HG02798 (cell line): ENCODE results near the gene TCP11.

ENCODE experiments used
- ATAC-seq: cut with Tn5 transposase; IDR thresholded peaks from one replicate; pipeline ENCODE4 v1.9.1; 2021; ENCODE audit warnings: mild to moderate bottlenecking; ENCODE audit not compliant: unreplicated experiment, poor library complexity

Gene TCP11

DNA sequence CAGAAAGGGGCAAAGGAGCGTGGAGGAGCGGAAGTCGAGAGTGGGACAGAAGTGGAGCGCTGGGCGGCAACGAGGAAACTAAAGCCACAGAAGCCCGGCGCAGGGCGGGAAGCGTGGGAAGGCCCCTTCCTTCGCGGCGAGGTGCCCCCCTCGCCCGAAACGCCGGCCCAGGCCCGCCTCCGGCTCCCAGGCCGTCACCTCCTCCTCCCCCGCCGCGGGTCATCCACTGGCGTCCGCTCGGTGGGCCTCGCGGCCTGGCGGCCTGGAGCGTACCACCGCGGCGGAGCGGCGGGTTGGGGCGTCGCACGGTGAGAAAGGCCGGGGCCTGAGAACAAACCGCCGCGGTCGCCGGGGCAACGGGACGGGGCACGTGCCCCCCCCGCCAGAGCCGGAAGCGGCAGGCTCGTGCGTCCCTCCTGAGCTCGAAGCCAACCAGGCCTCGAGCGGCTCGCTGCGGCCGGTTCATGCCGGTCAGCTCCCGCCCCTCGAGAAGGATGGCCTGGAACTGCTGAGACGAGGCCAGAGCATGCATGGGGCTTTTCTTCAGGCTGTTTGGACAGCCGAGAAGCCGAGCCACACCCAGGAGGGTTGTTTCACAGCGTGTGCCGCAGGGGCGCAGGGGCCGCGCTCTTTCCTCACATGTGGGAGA lies at the start of gene TCP11:
TSS of gene TCP11 (minus strand) at position 333 of the 649 bp plus-strand sequence. CDS start 469 bp downstream, outside the sequence.
- no peak for ATAC-seq

GRCh38 chr6:35190306-35190705 lies 49.2 kb upstream of the TCP11 start:
- no peak for ATAC-seq

- ATAC-seq, result no peak
Observed at GRCh38 chr6:35188886-35189285, 47.7 kb upstream of the TCP11 start.

- ATAC-seq, result no peak
Observed at GRCh38 chr6:35186571-35186970, 45.4 kb upstream of the TCP11 start.

- no peak for ATAC-seq
Observed at GRCh38 chr6:35185971-35186370, 44.8 kb upstream of the TCP11 start.

DNA sequence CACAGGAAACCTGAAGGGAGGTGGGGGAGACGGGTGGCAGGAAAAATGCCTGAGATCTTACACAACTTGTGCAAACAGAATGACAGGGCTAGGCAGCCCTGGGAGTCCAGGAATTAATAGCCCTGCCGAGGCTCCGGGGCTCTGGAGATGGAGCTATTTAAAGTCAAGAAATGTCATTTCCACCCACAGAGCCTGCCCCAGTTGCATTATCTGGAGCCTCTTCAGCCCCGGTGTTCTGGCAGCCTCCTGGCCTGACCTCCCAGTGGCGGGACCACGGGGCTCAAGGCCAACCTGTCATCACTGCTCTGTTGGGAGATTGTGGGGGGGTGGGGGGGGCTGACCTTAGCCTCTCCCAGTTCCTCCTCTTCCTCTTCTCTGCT lies 44.2 kb upstream of the TCP11 start:
- ATAC-seq, result no peak

GRCh38 chr6:35184580-35185301 lies 43.6 kb upstream of the TCP11 start:
- ATAC-seq, result no peak

- no peak for ATAC-seq
Observed at GRCh38 chr6:35183935-35184334, 42.8 kb upstream of the TCP11 start.

- no peak for ATAC-seq
Observed at GRCh38 chr6:35183281-35183680, 42.1 kb upstream of the TCP11 start.

DNA sequence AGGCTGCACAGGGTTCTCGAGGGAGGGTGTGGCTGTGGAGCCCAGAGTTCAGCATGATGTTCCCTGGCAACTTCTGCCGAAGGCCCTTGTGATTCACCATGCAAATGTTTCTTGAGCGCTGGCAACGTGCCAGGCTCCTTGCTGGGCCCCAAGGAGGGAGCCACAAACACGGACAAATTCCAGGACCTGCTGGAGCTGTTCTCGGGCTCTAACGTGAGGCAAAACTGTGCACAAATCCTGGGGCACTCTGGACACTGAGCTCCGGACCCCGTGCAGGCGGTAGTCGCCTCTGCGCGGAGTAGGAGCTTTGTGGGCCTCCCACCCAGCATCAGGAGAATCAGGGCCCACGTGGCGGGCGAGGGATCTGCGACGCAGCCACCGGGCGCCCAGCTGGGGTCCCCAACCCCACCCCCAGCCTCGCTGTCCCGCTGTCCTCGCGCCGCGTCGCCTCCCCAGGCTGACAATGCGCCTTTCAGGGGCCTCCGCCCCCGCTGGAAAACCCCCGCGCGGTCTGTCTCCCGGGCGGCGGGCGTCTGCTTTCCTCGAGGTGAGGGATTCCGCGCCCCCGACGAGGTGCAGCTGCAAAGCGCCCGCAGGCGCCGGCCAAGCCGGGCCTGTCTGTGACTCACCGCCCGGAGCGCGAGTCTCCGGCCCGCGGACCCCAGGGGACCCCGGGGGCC lies 40.9 kb upstream of the TCP11 start:
- ATAC-seq, result no peak

DNA sequence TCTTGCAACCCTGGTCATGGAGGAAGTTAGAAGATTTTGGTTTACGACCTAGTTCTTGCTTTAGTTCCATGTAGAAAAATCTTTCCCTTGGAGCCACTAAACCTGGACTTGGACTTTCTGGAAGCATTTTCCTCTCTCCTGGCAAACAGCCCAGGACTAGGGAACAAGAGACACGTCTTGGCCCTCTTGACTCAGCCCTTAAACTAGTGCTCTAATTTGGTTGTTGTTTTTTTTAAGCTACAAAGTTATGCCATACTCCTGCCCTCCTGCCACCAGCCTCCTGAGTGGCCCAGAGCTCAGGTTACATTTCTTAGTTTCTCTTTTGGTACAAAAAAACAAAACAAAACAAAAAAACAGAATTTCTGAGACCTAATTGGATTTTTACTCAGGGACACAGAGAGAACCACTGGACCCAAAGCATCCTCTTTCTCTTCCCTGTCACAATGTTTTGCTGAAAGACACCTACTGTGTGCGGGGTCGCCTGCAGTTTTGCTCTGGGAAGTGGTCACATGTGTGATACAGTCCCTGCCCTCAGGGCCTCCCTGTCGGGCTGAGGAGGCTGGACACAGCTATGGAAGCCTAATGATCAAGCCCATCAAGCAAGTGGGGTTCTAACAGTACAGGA lies 40.3 kb upstream of the TCP11 start:
- no peak for ATAC-seq

DNA sequence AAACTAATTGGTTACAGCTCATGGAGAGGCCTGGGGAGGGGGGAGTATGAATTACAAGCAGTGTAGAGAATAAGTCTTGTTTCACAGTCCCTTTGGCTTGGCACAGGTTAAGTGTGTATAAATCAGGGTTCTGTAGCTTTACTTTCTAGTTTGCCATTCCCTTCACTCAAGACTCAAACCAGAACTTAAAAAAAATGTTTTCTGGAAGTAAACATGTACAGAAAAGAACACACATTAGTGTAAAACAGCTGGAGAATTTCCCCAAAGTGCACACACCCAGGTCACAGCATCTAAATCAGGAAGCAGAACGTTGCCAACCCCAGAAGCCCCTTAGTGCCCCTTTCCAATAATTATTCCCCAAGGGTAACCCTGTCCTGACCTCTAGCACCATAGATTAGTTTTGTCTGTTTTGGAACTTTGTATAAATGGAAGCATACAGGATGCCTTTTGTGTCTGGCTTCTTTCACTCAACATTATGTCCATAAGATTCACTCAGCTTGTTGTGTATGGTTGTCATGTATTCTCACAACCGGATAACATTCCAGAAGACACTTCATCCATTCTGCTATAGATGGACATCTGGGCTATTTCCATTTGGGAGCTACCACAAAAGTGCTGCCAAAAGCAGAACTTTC lies 38.9 kb upstream of the TCP11 start:
- ATAC-seq, result no peak

- ATAC-seq, result no peak
Observed at GRCh38 chr6:35178932-35179832, 38.0 kb upstream of the TCP11 start.

- no peak for ATAC-seq
Observed at GRCh38 chr6:35178012-35178411, 36.9 kb upstream of the TCP11 start.

GRCh38 chr6:35177596-35177995 lies 36.5 kb upstream of the TCP11 start:
- no peak for ATAC-seq

DNA sequence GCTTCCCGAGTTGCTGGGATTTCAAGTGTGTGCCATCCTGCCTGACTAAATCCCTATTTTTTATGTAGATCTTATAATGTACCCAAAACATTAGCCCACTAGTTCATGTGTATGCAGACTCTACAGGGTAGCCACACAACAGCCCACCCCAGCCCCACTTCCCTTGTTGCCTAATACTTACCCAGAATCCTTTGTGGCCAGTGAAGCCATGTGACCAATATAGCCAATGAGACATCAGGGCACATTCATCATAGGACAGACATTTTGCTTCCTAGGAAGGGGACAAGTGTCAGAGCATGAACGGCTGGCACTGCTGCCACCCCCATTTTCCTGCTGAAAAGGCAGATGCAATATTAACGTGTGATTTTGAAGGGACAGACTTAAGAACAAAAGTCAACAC lies 36.0 kb upstream of the TCP11 start:
- no peak for ATAC-seq

GRCh38 chr6:35176301-35177024 lies 35.3 kb upstream of the TCP11 start:
- ATAC-seq, result no peak

GRCh38 chr6:35174501-35174900 lies 33.4 kb upstream of the TCP11 start:
- ATAC-seq, result no peak

GRCh38 chr6:35174088-35174434 lies 32.9 kb upstream of the TCP11 start:
- no peak for ATAC-seq
